Keratinocyte (primary cell): Measurements from ENCODE around the gene FBLIM1.

Source experiments
- CTCF ChIP-seq, 3 experiments: IDR thresholded peaks in 1 of 3; conservative IDR thresholded peaks in 1 of 3; optimal IDR thresholded peaks in 1 of 3; 2 replicates in 2 of 3; 3 replicates in 1 of 3; pipeline versions ENCODE3 to v1.5.1; 2011; ENCODE audit warnings: low read length in 3 of 3, mild to moderate bottlenecking in 3 of 3, moderate library complexity in 2 of 3, control low read depth in 1 of 3, inconsistent platforms in 1 of 3; ENCODE audit not compliant: insufficient read depth in 2 of 3; ENCODE audit errors: extremely low read depth in 1 of 3
- EZH2 ChIP-seq: IDR thresholded peaks from one replicate; pipeline ENCODE4 v1.6.1; 2012; ENCODE audit warnings: inconsistent platforms, mild to moderate bottlenecking, low read length, moderate library complexity

DNA sequence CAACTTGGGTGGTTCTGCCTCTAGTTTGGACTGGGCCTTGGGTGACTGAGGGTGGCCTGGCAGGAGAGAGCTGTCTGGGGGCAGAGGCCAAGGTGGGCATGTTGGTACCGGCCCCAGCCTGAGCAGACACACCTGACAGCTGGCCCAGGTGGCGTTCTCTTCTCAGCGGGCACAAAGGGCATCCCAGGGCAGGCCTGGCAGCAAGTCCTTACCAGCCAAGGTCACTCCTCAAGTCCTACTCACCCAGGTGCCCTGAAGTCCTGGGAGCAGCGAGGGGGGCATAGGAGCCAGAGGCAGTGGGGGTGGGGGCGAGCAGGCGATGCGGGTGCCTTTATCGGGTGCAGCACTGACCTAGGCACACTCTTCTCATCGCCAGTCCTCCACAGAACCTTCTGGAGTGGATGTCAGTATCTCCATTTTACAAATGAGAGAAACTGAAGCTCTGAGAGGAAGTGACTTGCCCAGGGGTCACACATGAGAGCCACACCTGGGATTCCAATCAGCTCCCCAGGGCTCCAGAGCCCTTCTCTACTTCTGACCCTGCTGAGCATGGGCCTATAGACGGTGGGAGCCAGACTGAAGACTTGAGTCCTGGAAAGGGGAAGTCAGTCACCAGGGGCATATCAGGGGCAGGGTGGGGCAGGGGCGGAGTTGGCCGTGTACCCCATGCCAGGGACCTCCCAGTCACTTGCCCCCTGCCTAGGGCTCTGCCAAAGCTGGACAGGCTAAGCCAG is 23.1 kb upstream of the FBLIM1 start:
- TF ChIP-seq EZH2, result no peak
- TF ChIP-seq CTCF (optimal IDR thresholded peaks at IDR 0.05 in 1 of 3, IDR thresholded peaks at IDR 0.05 in 1 of 3, conservative IDR thresholded peaks at IDR 0.05 in 1 of 3; ENCODE audit: extremely low read depth in 1 of 3, insufficient read depth in 2 of 3, low read length in 3 of 3), result no peak
